Stimulated activated CD4-positive, alpha-beta T cell treated with anti-CD3 and anti-CD28 coated beads, Interleukin-2, amount 100 ng/mL, for 4 hours (primary cell): Measurements from ENCODE around the gene EARS2.
"Not testable (repeated sequence)": the region's sequence is repeated elsewhere in the genome, so short reads cannot be mapped to it uniquely, and the experiment has no call there.

Experiments
- DNase-seq: peaks from one replicate; pipeline ENCODE4 v3.0.0-alpha.2; 2020; ENCODE audit warnings: low read depth

The EARS2 gene

DNA sequence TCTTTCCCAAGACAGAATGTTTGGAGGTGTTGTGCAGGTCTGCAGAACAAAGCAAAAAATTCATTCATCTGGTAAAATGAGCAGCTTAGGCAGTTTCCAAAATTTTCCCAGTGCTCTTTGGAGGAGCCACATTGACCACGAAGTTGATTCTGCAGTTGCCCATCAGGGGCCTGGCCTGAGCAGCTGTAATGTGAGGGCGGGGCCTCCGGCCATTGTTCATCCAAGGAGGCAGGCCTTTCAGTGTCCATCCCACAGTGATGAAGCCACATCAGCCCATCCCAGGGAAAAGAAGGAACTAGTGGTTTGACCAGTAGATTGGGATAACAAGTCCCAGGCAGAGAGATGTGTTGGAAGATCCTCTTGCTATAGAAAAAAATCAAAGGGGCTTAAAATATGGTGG, 10.5 kb upstream of the EARS2 start:
- DNase-seq: no peak

DNA sequence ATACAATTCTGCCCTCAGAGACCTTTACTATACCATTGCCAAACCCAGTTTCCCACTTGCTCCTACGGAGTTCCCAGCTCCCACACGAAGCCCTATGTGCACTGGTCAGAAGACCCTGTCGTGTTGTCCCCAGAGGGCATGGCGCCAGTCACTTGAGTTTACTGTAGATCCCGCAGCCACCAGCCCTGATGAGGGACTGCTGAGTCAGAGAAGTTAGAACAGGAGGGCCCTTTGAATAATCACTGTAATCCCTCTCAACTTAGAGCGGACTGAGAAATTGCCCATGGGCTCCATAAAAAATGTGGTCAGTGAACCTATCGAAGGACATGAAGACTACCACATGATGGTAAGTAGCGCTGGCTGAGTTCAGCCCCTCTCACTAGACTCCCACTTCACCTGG, 9.6 kb upstream of the EARS2 start:
- no peak for DNase-seq

DNA sequence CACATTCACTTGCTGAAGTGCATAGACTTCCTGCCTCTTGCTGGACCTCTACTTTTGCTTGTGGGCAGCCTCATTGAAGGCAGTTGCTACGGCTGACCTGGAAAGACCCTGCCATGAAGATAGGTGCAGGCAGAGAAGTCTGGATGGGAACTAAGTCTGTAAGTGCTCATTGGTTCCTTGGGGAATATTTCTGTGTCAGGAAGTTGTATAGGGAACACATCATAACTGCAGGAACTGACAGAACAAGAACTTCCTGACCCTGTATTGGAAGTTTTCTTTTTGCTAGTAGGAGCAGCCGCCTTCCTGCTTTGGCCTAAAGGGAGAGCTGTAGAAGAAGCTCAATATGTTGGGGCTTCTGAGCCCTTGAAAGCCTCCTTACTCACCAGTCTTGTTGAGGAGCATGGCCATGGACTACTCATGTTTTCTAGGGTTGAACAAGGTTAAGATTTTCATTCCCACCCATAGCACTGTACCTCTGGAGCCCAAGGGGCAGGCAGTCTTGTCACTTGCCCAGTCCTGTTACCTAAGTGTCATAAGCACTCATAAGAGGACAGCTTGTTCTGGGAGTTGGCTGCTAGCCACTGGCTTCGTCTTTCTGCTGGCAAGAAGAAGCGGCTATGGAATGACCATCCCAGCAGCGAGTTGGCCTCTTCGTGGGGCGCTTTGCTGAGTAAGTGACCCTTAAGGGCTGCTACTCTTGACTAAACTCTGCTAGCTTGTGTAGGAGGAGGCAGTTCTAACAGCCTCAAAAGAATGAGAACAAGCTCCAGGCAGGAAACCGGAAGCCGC, 7.6 kb upstream of the EARS2 start:
- DNase-seq: no peak

DNA sequence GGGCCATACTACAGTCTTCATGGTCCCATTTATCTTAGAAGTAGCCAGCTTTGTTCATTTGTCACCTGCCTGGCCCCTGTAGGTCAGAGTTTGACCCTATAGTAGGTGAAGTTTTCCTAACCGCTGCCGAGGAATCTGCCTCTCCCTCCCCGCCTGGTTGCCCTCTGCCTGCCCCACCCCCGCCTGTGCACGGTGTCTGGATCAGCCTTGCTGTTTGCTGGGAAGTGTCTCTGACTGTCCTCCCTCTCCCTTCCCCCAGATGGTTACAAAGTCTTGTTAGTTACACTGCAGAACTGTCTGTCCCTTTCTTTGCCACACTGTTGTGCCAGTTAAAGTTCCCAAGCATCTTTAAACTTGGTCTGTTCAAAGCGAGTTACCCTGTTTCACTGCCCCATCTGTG, 6.0 kb upstream of the EARS2 start:
- DNase-seq: no peak

DNA sequence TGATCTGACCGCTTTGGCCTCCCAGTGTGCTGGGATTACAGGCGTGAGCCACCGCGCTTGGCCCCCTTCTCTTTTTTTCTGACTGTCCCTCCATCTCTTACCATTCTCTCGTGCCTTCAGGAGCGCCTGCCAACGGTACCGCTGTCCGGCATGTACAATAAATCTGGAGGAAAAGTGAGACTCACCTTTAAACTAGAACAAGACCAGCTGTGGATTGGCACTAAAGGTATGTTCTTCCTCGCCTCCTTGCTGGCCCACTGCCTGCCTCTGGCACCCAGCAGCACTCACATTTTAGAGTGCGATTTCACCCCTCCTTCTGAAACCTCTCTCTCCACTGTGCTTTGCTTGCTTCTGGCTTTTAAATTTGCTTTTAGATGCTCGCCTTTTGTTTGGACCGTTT, 5.4 kb upstream of the EARS2 start:
- no peak for DNase-seq

DNA sequence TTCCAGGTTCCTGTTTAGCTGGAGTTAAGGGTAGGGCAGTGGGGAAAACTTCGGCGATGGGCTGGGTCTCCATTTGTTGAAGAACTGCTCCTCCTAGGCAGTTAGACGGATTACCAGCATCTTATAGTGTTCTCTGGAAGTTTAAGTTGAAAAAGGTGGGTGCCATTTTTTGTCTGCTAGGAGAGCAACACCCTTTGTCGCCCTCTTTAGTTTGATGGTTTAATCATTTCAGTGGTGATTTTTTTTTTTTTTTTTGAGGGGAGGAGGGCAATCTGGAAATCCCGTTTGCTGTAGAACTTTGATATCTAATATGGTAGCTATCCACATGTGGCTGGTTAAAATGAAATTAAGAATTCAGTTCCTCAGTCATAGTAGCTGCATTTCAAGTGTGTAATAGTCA, 4.4 kb upstream of the EARS2 start:
- no peak for DNase-seq

DNA sequence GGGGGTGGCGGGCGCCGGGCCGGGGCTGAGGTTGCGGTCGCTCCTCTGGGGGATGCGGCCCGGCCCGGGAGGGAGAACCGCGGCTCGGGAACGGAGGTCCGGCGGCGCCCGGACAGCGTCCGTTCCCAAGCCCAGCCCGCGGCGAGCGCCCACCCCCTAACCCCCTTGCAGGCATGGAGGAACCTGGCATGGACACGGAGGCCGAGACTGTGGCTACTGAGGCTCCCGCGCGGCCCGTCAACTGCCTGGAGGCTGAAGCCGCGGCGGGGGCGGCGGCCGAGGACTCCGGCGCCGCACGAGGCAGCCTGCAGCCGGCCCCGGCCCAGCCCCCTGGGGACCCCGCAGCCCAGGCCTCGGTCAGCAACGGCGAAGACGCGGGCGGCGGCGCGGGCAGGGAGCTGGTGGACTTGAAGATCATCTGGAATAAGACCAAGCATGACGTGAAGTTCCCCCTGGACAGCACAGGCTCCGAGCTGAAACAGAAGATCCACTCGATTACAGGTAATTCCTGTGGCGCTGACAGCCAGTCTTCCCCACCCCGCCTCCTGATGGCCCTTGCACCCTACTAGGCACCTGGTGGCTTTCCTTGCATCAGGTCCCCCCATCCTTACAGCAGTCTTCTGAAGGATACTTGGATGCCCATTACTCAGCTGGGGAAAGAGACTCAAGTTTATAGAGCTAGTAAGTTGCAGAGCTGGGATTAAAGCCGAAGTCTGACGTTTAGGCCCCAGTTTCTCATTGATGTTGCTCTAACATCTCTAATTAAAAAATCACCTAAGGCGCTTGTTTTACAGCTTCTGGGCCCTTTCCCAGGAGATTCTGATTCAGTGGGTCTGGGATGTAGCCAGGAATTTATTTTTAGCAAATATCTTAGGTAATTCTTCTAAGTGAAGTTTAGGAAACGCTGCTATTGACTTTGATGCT, 891 bp upstream of the EARS2 start:
- no peak for DNase-seq

DNA sequence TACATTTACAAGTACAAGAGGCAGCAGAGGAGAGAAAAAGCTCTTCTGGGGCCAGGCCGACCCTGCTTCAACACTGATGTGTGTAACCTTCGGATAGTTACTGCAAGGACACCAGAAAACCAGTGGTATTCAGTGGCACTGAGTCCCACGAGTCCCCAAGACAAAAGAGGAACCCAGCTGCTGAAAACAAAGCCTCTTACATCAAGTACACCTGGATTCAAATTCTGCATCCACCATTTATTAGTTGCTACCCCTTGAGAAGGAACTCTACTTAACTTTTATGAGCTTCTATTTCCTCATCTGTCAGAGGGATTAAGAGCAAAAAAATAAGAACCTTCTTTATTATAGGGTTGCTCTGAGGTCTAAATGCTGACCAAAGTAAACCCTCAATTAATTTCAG, 2.6 kb downstream of the EARS2 start:
- DNase-seq: no peak

DNA sequence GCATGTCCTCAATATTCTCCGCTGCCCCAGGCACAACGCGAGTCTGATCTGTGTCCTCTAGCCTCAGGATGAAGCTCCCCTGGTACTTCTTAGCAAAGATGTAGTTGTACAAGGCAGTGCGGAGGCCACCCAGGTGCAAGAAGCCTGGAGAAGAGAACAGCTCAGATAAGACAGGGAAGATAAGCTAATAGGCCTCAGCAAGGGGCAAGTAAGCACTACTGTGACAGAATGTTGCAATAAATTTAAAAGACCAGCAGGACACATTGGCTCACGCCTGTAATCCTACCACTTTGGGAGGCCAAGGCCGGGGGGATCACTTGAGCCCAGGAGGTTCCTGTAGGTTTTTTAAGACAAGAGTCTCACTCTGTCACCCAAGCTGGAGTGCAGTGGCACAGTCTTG, 5.0 kb downstream of the EARS2 start:
- DNase-seq: no peak

DNA sequence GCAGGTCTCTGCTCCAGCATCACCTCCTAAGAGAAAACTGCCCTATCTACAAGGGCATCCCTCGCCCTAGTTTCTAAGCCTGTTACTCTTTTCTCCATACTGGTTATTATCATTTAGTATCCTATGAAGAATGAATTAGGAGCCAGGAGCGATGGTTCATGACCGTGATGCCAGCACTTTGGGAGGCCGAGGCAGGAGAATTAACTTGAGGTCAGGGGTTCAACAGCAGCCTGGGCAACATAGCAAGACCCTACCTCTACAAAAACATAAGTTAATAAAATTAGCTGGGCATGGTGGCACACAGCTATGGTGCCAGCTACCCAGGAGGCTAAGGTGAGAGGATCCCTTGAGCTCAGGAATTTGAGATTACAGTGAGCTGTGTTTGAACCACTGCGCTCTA, 7.2 kb downstream of the EARS2 start:
- no peak for DNase-seq

DNA sequence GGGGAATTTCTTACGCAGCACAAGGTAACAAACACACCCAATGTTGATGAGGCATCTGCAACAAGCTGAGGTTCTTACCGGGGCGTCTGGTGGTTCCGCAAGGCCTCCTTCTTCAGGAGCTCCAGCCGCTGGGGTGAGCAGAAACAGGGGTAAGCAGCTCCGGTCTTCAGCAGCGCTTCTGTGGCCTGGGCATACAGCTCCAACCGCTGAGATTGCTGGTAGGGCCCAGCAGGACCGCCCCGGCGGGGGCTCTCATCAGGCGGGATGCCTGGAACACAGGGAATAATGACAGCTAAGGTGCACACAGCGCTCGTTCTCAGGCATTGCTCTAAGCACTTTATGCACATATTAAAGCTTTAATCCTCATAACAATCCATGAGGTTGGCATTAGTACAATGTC, 12.7 kb downstream of the EARS2 start:
- no peak for DNase-seq

DNA sequence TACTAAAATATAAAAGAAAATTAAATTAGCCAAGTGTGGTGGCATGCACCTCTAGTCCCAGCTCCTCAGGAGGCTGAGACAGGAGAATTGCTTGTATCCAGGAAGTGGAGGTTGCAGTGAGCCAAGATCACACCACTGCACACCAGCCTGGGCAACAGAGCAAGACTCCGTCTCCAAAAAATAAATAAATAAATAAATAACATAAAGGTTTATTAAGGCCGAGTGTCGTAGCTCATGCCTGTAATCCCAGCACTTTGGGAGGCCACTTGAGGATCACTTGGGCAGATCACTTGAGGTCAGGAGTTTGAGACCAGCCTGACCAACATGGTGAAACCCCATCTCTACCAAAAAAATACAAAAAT, 16.4 kb downstream of the EARS2 start:
- DNase-seq: not testable (repeated sequence)

DNA sequence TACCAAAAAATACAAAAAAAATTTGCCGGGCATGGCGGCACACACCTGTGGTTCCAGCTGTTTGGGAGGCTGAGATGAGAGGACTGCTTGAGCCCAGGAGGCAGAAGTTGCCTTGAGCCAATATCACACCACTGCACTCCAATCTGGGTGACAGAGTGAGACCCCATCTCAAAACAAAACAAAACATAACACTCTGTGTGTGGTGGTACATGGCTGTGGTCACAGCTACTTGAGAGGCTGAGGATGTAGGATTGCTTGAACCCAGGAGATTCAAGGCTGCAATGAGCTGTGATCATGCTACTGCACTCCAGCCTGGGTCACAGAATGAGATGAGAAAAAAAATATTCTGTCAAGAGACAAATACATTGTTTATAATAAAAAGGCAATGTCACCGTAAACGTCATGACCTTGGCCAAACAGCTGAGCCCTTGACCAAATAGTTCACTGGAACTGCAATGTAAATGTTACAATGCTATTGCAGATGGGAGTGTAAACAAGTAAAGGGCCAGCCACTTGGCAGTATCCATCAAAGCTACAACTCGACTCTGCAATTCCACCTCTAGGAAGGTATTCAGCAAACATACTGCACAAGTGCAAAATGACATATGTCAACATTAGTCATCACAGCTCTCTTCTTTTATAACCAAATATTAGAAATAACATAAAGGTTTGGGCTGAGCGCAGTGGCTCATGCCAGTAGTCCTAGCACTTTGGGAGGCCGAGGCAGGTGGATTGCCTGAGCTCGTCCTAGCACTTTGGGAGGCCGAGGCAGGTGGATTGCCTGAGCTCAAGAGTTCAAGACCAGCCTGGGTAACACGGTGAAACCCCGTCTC, 16.9 kb downstream of the EARS2 start:
- no peak for DNase-seq

DNA sequence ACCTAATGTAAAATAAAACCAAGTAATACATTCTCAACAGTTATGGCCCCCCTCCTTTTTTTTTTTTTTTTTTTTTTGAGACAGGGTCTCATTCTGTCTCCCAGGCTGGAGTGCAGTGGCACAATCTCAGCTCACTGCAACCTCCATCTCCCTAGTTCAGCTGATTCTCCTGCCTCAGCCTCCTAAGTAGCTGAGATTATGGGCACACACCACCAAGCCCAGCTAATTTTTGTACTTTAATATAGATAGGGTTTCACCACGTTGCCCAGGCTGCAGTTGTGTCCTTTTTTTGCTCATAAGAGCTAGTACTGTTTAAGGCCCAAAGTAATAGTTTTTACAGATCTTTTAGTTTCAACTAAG, 18.3 kb downstream of the EARS2 start:
- no peak for DNase-seq

DNA sequence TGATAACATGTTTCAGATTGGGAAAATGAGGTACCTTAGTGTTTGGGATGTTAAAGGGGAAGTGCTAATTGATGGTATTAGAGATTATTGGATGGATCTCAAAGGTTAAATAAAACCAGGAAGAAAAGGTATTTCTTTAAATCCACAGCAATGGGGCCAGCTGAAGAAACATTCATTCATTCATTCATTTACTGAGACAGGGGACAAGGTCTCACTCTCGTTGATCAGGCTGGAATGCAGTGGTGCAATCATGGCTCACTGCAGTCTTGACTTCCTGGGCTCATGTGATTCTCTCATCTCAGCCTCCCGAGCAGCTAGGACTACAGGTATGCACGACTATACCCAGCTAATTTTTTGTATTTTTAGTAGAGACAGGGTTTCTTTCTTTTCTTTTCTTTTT, 19.8 kb downstream of the EARS2 start:
- DNase-seq: no peak

DNA sequence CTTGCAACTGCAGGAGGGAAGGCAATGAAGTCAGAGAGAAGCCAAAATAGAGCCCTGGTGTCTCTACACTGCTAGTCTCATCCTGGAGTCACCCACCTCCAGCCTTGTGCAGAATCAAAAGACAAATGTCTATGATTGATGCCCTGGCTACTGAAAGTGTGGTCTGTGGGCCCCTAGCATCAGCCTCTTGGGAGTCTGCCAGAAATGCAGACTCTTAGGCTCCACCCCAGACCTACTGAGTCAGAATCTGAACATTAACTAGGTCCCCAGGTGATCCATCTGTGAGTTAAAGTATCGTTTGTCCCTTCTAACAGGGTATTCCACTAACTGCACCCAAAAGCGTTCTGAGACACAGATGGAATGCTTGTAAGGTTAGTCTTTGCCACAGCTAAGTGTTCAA, 21.2 kb downstream of the EARS2 start:
- DNase-seq: no peak

DNA sequence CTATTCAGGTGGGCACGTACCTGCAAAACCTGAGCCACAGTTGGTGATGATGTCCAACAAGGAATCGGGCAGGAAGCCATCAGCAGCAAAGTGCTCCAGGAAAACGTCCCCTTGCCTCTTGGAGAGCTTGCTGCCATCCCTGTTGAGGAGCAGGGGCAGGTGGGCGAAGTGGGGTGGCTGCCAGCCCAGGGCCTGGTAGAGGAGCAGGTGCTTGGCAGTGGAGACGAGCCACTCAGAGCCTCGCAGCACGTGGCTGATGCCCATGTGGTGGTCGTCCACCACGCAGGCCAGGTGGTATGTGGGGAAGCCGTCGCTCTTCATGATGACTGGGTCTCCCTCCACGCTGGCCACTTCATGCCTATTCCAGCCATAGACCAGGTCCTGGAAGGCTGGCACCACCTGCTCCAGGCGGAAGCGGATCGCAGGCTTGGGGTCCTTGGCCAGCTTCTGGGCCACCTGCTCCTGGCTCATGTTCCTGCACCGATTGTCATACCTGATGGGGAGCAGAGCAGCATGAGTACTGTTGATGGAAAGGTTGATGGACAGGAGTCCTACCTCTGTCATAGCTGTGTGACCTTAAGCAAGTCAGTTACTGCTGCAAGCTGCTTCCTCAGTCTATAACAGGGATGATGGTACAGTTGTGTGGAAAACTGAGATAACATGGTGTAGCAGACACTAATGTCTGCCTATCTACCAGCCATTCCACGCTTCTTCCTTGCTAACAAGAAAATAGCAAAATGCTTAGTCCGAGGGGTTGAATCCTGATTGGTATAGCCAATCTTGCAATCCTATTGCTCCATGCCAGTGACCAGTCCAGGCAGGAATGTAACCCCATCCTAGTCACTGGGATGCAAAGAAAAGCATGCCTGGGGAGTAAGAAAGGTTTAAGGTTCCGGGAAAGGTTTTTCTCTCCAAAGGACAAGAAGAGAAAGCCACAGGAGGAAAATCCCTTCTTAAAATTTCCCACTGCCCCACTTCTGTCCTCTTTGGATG, 22.0 kb downstream of the EARS2 start:
- DNase-seq: no peak

DNA sequence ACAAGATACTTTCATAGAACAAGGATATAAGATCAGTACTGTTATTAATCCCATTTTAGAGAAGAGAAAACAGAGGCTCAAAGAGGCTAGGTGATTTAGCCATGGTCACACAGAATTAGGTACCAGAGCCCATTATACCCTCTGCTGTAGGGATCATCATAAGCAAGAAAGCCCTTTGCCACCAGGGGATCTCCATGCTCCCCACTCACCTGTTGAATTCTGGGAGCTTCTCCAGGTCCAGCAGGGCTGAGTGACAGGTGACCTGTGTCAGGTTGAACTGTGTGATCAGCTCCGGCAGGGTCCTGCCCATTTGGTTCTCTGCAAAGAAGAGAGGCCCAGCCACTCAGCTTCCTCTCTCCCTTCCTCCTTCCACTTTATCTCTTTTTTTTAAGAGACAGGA, 24.7 kb downstream of the EARS2 start:
- no peak for DNase-seq

DNA sequence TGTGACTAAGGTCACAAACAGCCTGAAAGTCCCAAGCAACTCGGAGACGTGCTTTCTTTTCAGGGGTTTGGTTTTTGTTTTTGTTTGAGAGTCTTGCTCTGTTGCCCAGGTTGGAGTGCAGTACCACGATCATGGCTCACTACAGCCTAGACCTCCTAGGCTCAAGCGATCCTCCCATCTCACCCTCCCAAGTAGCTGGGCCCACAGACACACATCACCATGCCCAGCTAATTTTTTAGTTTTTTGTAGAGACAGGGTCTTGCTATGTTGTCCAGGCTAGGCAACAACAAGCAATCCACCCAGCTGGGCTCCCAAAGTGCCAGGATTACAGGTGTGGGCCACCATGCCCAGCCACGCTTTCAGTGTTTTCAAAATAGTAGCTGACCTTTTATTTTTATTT, 27.1 kb downstream of the EARS2 start:
- no peak for DNase-seq

DNA sequence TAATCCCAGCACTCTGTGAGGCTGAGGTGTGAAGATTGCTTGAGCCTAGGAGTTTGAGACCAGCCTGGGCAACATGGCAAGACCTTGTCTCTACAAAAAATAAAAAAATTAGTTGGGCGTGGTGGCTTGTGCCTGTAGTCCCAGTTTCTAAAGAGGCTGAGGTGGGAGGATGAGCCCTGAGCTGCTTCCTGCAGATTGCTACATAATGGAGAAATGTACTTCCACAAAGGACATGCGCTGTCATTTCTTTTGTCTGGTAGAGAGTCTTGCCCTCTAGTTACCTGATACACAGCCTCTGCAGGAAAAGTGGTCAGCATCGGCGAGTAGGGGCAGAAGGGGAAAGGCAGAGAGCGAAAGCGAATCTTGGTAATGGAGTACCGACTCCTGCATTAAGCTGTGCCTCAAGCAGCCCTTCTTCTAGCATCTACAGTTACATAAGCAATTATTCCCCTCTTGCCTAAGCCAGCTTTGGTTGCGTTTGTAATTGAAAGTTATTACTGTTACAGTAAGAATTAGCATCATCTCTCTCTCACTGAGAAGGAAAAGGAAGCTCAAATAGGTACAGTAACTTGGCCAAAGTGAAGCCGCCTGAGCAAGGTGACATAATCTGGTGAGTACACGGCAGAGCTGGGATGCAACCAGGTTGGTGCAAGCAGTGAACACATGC, 28.4 kb downstream of the EARS2 start:
- DNase-seq: no peak
